Breast epithelium (tissue), 3 donors: ENCODE data around the gene ENOSF1.

ENCODE experiments used
- CTCF ChIP-seq, 3 donors: fragments of 450-650 bp; IDR thresholded peaks; one replicate each; pipeline ENCODE4 v1.5.1; 2016 to 2017; ENCODE audit warnings: antibody characterized with exemption in 3 of 3, mild to moderate bottlenecking in 3 of 3, moderate library complexity in 3 of 3
- POLR2A ChIP-seq: fragments of 450-650 bp; IDR thresholded peaks from one replicate; pipeline ENCODE4 v1.6.1; 2016; ENCODE audit warnings: antibody characterized with exemption, mild to moderate bottlenecking, moderate library complexity
- POLR2AphosphoS5 ChIP-seq, 3 donors: sonication (generic); formaldehyde crosslinking; IDR thresholded peaks; one replicate each; pipeline ENCODE4 v1.6.1; 2017; ENCODE audit warnings: antibody characterized with exemption in 3 of 3

- TF ChIP-seq CTCF (IDR thresholded peaks at IDR 0.05): no peak
- no peak for TF ChIP-seq POLR2A
- no peak for TF ChIP-seq POLR2AphosphoS5 (IDR thresholded peaks at IDR 0.05)
These were observed 82.9 kb downstream of the ENOSF1 start for GRCh38 chr18:629269-630150.
